Stimulated activated CD4-positive, alpha-beta T cell treated with anti-CD3 and anti-CD28 coated beads, Interleukin-4, amount 100 ng/mL, for 4 hours (primary cell): Measurements from ENCODE around the gene RCCD1.
"Not testable (repeated sequence)": the region's sequence is repeated elsewhere in the genome, so short reads cannot be mapped to it uniquely, and the experiment has no call there.

Source experiments
- DNase-seq, 2 experiments: peaks; one replicate each; pipeline ENCODE4 v3.0.0-alpha.2; 2020

Gene RCCD1, protein sequence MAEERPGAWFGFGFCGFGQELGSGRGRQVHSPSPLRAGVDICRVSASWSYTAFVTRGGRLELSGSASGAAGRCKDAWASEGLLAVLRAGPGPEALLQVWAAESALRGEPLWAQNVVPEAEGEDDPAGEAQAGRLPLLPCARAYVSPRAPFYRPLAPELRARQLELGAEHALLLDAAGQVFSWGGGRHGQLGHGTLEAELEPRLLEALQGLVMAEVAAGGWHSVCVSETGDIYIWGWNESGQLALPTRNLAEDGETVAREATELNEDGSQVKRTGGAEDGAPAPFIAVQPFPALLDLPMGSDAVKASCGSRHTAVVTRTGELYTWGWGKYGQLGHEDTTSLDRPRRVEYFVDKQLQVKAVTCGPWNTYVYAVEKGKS

GRCh38 chr15:90954712-90955623 lies at the start of gene RCCD1:
TSS of gene RCCD1 (plus strand) at chr15:90954884. CDS start at chr15:90956735, 1,851 bp downstream.
- DNase-seq: peak; percentile 82 to 89

GRCh38 chr15:90905306-90906180 lies 49.1 kb upstream of the RCCD1 start:
- no peak for DNase-seq

DNA sequence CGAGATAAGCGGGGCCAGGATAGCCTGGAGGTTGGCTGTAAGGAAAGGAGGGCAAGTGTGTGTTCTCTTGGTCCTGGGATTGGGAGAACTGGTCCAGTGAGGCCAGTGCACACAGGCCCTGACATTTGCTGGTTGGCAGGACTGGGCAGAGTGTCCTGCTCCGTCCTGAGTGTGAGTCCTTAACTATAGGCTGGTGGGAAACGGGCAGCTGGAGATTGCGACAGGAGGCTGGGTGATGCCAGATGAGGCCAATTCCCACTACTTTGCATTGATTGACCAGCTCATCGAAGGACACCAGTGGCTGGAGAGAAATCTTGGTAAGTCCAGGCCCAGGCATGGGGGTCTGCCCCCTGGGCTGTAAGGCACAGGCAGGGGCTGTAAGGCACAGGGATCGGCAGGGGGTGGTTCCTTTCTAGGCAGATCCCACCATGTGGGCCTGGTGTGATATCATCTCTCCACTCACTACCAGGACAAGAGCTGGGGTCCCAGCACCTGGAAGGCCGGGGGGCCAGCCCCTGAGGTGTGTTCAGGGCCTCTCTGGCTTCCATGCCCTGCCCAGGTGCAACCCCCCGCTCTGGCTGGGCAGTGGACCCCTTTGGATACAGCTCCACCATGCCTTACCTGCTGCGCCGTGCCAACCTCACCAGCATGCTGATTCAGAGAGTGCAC lies 48.4 kb upstream of the RCCD1 start:
- no peak for DNase-seq

DNA sequence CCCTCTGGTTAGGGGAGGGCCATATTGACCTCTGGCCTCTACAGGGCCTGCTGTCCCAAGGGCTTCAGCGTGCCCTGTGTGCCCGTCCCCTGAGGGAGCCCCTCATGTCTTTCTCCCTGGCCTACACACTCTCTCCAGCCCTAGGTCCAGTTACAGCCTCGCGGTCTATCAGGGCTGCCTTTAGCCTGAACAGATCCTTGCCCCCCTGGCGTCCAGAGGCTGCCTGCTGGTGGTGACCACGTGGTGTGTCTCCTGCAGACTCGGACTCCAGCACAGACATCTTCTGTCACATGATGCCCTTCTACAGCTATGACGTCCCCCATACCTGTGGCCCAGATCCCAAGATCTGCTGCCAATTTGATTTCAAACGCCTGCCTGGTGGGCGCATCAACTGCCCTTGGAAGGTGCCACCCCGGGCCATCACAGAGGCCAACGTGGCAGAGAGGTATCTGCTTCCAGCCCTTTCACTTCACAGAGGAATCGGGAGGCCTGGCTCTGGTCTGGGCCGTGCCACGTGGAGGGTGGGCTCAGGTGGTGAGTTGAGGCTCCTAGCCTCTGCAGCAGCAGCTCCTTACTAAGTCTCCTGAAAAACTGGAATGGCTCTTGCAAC lies 47.5 kb upstream of the RCCD1 start:
- no peak for DNase-seq

DNA sequence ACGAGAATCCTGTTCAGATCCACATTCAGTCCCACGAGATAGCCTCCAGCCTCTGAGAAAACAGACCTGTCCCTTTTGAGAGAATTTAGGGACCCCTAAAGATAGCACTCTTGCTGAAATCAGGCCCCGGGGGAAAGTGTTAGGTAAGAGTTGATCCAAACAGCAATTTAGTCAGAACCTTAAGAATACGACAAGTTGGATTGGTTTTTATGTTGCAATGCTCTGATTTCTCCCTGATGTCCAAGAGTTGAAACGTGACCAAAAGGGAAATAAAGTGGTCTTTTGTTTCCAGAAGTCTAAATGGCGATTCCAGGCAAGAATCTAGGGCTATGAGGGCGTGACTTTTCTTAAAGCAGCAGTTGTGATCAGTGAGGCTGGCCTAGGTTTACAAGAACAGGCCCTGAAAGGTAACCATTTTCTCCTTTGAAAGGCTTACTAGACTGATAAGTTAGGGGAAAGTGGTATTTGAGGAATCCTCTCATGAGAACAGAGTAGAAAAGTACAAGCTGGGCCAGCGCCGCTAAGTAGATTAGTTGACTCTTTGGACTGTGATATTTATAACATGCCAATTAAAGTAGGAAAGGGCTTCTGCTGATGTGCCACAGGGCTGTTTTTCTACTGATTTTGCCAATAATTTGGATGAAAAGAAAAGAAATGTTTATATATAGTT lies 46.7 kb upstream of the RCCD1 start:
- DNase-seq: no peak

GRCh38 chr15:90909449-90909848 lies 45.2 kb upstream of the RCCD1 start:
- not testable (repeated sequence) for DNase-seq

GRCh38 chr15:90909976-90910375 lies 44.7 kb upstream of the RCCD1 start:
- DNase-seq: no peak

DNA sequence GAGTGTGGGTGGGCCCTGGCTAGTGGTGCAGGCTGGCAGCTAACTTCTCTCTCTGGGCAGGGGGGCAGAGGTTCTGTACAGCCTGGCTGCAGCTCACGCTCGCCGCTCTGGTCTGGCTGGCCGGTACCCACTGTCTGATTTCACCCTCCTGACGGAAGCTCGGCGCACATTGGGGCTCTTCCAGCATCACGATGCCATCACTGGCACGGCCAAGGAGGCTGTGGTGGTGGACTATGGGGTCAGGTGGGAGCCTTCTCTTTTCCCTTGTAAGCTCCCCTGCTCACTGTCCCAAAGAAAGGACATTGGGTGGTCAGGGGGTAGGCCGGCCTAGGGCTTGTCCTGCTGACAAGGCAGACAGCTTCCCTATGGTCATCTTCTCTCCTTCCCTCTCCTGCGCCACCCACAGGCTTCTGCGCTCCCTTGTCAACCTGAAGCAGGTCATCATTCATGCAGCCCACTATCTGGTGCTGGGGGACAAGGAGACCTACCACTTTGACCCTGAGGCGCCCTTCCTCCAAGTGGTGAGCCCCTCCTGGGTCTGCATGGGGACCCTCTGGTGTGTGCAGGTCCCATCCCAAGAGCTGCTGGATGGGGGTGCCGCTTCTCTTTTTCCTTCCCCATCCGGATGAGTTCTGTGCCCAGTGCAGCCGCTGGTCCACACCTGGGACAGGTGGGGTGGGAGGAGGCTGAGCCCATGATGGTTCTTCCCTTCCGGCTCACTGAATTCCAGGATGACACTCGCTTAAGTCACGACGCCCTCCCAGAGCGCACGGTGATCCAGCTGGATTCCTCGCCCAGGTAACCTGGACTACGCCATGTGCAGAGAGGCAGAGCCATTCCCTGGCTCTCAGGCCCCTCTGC lies 44.0 kb upstream of the RCCD1 start:
- DNase-seq: no peak

DNA sequence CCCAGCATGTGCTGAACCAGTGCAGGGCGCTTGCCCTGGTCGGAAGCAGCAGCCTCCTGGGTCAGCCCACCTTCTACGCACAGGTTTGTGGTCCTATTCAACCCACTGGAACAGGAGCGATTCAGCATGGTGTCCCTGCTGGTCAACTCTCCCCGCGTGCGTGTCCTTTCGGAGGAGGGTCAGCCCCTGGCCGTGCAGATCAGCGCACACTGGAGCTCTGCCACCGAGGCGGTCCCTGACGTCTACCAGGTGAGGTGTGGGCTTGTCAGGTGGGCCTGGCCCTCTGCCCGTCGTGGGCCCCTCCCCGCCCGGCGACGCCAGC lies 43.4 kb upstream of the RCCD1 start:
- DNase-seq: no peak

GRCh38 chr15:90911906-90912769 lies 42.5 kb upstream of the RCCD1 start:
- DNase-seq: no peak

DNA sequence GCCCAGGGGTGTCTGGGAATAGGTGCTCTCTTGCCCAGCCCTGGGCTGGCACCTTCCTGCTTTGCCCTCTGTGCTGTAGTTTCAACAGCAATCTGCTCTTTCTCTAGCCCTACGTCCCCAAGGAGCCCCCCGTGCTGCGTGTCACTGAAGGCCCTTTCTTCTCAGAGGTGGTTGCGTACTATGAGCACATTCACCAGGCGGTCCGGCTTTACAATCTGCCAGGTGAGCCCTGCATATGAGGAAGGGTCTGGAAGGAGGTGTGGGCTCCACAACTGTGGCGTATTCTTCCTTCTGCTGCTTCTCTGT lies 42.0 kb upstream of the RCCD1 start:
- DNase-seq: no peak

DNA sequence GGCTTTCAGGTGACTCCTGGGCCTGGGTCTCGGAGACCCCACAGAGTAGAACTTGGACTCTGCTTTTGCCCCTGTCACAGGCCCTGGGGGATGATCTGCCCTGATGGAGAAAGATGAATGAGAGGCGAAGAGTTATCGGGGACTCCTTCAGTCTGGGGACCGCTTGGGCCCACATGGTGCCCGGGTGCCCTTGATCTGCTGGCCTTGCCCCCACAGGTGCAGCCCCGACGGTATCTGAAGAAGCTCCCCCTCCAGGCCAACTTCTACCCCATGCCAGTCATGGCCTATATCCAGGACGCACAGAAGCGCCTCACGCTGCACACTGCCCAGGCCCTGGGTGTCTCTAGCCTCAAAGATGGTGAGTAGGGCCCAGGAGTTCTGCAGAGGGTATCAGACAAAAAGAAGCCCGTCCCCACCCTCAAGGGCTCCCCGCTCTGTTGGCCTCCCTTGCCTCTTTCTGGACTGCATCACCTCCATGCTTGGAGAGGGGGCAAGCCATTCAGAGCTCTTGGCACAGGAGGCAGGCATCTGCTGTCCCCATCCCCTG lies 41.2 kb upstream of the RCCD1 start:
- DNase-seq: no peak

GRCh38 chr15:90914305-90915080 lies 40.2 kb upstream of the RCCD1 start:
- DNase-seq: no peak

DNA sequence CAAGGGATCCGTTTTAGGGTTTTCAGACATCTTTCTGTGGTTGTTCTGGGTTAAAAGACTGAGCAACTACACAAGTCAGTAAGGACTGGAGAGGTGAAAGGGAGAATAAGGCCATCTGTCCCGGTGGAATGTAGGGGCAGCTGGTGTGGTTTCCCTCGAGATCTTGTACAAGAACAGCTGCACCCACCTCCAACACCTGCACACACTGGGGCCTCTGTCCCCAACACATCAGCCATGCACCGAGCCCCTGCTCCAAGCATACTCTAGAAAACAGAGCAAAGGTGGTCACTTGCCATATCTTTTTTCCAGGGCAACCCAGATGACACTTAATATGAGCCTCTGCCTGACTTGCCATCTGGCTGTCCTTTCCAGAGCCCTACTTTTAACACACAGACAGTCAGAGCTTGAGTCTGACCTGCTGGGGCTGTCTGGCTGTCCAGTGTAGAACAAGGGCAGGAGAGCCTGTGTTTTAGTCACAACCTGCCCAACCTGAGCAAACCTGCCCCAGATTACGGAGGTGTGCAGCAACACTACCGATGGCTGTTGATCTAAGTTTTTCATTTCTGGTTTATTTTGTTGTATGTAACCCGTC lies 39.4 kb upstream of the RCCD1 start:
- no peak for DNase-seq

- DNase-seq: no peak
Observed at GRCh38 chr15:90915808-90916440, 38.8 kb upstream of the RCCD1 start.

DNA sequence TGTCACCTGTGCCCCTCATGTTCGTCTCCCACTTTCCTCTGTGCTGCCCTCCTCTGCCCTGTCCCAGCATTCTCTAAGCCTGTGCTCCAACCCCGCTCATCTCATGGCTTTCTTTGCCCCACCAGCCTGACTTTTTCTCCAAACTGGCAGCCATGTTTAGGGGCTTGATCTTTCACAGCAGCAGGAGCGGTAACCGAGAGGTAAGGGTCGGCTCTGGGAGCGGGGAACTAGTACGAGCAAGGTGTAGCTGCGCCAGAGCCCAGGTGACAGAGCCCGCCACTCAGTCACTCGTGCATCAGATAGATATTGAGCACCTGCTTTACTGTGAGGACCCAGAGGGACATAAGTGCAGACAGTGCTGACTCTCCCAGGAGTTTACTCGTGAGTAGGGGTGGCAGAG lies 38.2 kb upstream of the RCCD1 start:
- DNase-seq: no peak

DNA sequence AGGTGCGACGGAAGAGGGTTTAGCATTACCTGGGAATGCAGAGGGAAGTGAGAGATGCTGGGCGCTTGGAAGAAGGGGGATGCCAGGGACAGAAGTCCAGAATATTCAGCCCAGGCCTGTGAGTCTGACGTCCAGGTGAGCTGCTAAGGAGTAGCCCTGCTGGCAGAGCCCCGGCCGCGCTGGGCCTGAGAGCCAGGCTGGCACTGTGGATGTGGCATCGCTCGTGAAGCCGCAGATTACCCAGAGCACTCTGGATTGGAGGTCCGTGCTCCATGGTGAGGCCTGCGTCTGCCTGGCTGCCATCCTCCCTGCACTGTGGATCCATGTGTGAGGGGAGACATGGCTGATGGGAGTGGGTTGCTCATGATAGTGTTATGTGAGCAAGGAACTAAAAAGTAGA lies 37.1 kb upstream of the RCCD1 start:
- no peak for DNase-seq
